ENCODE data around the gene ADGRA3. TPM values are rescaled to one million over a fixed set of nuclear protein-coding genes. Genes with fewer than 3 reads are reported as not detected.

ADGRA3 gene
- total RNA-seq, 1 experiment from 2014 or later: 29.0 TPM

GRCh38 chr4:22398671-22399070, 117.2 kb downstream of the ADGRA3 start:
- ATAC-seq: no peak
- H4K20me1 ChIP-seq (ENCODE audit: low read length): no peaks in the 10 kb centered on the region
- intact Hi-C loops (cut with micrococcal nuclease): no loop called here
- H3K4me3 ChIP-seq (ENCODE audit: low read length): no peak overlapping the region
- H3K9me3 ChIP-seq (ENCODE audit: low read length): no peaks in the 10 kb centered on the region
- H2AFZ ChIP-seq (ENCODE audit: low read length): no peak overlapping the region
- no peaks in the 10 kb centered on the region for H3K79me2 ChIP-seq (ENCODE audit: low read length)
- DNase-seq: no peak
- H3K4me1 ChIP-seq (ENCODE audit: insufficient read depth, low read length): no peaks in the 10 kb centered on the region
- H3K27me3 ChIP-seq (ENCODE audit: low read length): no peaks in the 10 kb centered on the region
- no peaks in the 10 kb centered on the region for H3F3A ChIP-seq (ENCODE audit: low read length, unreplicated experiment)
- no peak overlapping the region for H3K27ac ChIP-seq (ENCODE audit: low read length)
- no peak for TF ChIP-seq EZH2 (IDR thresholded peaks at IDR 0.05; ENCODE audit: low read length, unreplicated experiment)
- TF ChIP-seq, protein P1, sequence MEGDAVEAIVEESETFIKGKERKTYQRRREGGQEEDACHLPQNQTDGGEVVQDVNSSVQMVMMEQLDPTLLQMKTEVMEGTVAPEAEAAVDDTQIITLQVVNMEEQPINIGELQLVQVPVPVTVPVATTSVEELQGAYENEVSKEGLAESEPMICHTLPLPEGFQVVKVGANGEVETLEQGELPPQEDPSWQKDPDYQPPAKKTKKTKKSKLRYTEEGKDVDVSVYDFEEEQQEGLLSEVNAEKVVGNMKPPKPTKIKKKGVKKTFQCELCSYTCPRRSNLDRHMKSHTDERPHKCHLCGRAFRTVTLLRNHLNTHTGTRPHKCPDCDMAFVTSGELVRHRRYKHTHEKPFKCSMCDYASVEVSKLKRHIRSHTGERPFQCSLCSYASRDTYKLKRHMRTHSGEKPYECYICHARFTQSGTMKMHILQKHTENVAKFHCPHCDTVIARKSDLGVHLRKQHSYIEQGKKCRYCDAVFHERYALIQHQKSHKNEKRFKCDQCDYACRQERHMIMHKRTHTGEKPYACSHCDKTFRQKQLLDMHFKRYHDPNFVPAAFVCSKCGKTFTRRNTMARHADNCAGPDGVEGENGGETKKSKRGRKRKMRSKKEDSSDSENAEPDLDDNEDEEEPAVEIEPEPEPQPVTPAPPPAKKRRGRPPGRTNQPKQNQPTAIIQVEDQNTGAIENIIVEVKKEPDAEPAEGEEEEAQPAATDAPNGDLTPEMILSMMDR (conservative IDR thresholded peaks at IDR 0.05; ENCODE audit: low read depth, low read length): no peak
- no peak for TF ChIP-seq EZH2phosphoT487 (IDR thresholded peaks at IDR 0.05; ENCODE audit: borderline replicate concordance, low read length)
- no peak overlapping the region for H3K4me2 ChIP-seq (ENCODE audit: low read length)
- ChIA-PET CTCF (no interaction called here), POLR2A (ENCODE audit: unreplicated experiment) (no interaction called here)
- BruUV-seq (replicated peaks): no TSS peak
- H3K9ac ChIP-seq (ENCODE audit: low read length): no peak overlapping the region
- H3K9me2 ChIP-seq (replicated peaks; ENCODE audit: low read length): no peaks in the 10 kb centered on the region
- H3K36me3 ChIP-seq (ENCODE audit: low read depth, low read length): peaks cover 6% of the 10 kb centered on the region; the same call in 1 of the 2 replicates

DNA sequence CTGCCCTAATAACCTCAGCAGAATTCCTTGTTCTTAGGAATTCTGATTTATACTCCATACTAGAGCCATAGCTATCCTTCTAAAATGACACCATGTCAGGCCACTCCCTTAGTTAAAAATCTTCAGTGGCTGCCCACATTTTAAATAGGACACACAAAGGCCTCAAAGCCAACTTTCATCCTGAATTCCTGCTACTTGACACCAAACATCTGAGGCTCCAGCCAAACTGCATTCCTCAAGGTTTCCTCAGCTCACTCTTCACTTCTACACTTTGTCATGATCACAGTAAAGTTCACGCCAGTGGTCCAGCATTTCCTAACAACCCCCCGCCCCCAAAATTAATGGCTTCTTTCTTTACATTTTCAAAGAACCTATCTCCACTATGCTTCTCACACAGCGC, 124.3 kb downstream of the ADGRA3 start:
- H3K4me2 ChIP-seq (ENCODE audit: low read length): no peak overlapping the region
- POLR2A ChIA-PET (ENCODE audit: unreplicated experiment): no interaction called here
- H3K27ac ChIP-seq (ENCODE audit: low read length): no peak overlapping the region
- H3K4me1 ChIP-seq (ENCODE audit: insufficient read depth, low read length): peaks cover 14% of the 10 kb centered on the region
- ATAC-seq (peak; percentile 31; the same call in 1 of the 2 replicates), DNase-seq (peak; percentile 41)
- CTCF ChIA-PET: interaction anchor here (1.2 kb wide), 1 partner anchor 601 kb away, joined by 6 read pairs; no protein-coding TSS in a partner anchor
- no peak overlapping the region for H3K9ac ChIP-seq (ENCODE audit: low read length)
- H3K36me3 ChIP-seq (ENCODE audit: low read depth, low read length): peaks cover 3% of the 10 kb centered on the region; the same call in 1 of the 2 replicates
- H3K27me3 ChIP-seq (ENCODE audit: low read length): no peaks in the 10 kb centered on the region
- no peaks in the 10 kb centered on the region for H3K79me2 ChIP-seq (ENCODE audit: low read length)
- no peaks in the 10 kb centered on the region for H3F3A ChIP-seq (ENCODE audit: low read length, unreplicated experiment)
- BruUV-seq (replicated peaks): no TSS peak
- no peaks in the 10 kb centered on the region for H4K20me1 ChIP-seq (ENCODE audit: low read length)
- intact Hi-C loops (cut with micrococcal nuclease): no loop called here
- TF ChIP-seq EZH2 (IDR thresholded peaks at IDR 0.05; ENCODE audit: low read length, unreplicated experiment) (no peak), EZH2phosphoT487 (IDR thresholded peaks at IDR 0.05; ENCODE audit: borderline replicate concordance, low read length) (no peak)
- TF ChIP-seq, protein P1 (conservative IDR thresholded peaks at IDR 0.05; ENCODE audit: low read depth, low read length): no peak
- H3K9me3 ChIP-seq (ENCODE audit: low read length): no peaks in the 10 kb centered on the region
- H3K9me2 ChIP-seq (replicated peaks; ENCODE audit: low read length): no peaks in the 10 kb centered on the region
- H3K4me3 ChIP-seq (ENCODE audit: low read length): no peak overlapping the region
- H2AFZ ChIP-seq (ENCODE audit: low read length): no peak overlapping the region

DNA sequence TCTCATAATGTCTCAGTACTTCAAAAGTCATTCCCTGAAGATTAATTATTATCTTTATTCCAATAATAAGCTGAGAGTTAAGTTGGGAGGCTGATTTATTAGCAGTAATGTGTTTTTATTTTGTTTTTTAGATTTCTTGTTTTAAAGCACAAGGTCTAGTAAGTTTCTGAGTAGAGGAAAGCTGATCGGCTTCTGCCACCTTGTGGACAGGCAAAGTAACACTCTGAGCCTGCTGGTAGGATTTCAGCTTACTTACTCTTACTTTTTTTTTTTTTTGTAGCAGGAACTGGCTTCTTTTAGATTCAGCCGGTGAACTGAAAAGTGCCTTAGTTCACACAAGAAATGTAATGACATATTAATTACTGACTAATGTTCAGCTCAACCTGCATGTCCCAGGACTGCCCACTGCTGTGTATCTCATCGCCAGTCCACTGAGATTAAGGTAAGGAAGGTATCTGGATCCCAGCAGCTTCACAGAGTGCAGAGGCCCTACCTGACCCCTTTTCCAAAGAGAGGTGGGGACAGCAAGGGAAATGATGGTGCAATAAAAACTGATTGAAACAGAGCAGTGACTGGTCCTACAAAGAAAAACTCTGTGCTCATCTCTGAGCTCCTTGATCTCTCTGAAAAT, 126.5 kb downstream of the ADGRA3 start:
- Histone ChIP-seq H3K4me1 (ENCODE audit: insufficient read depth, low read length) (peaks cover 29% of the 10 kb centered on the region), H3K9me3 (ENCODE audit: low read length) (no peaks in the 10 kb centered on the region), H3K27me3 (ENCODE audit: low read length) (no peaks in the 10 kb centered on the region), H3K79me2 (ENCODE audit: low read length) (no peaks in the 10 kb centered on the region), H2AFZ (ENCODE audit: low read length) (no peak overlapping the region), H3K4me2 (ENCODE audit: low read length) (no peak overlapping the region), H3K9me2 (replicated peaks; ENCODE audit: low read length) (no peaks in the 10 kb centered on the region), H3K4me3 (ENCODE audit: low read length) (no peak overlapping the region), H3K36me3 (ENCODE audit: low read depth, low read length) (peaks cover 3% of the 10 kb centered on the region; the same call in 1 of the 2 replicates), H3K9ac (ENCODE audit: low read length) (no peak overlapping the region), H3F3A (ENCODE audit: low read length, unreplicated experiment) (peaks cover 6% of the 10 kb centered on the region), H4K20me1 (ENCODE audit: low read length) (no peaks in the 10 kb centered on the region), H3K27ac (ENCODE audit: low read length) (no peak overlapping the region)
- intact Hi-C loops (cut with micrococcal nuclease): loop anchor here (1.0 to 5.0 kb wide), 4 partner anchors 33 to 600 kb away; no protein-coding TSS in a partner anchor
- peak; percentile 67 for DNase-seq
- no peak for ATAC-seq
- no peak for TF ChIP-seq EZH2phosphoT487 (IDR thresholded peaks at IDR 0.05; ENCODE audit: borderline replicate concordance, low read length)
- TF ChIP-seq, protein P1 (conservative IDR thresholded peaks at IDR 0.05; ENCODE audit: low read depth, low read length): peak; percentile 85
- BruUV-seq (replicated peaks): no TSS peak
- ChIA-PET POLR2A (ENCODE audit: unreplicated experiment) (no interaction called here), CTCF (interaction anchor here (0.7 to 1.9 kb wide), 4 partner anchors 260 to 600 kb away, joined by 3 to 16 read pairs (median 7); no protein-coding TSS in a partner anchor)
